Measurements from ENCODE around the gene SHISA6.

DNA sequence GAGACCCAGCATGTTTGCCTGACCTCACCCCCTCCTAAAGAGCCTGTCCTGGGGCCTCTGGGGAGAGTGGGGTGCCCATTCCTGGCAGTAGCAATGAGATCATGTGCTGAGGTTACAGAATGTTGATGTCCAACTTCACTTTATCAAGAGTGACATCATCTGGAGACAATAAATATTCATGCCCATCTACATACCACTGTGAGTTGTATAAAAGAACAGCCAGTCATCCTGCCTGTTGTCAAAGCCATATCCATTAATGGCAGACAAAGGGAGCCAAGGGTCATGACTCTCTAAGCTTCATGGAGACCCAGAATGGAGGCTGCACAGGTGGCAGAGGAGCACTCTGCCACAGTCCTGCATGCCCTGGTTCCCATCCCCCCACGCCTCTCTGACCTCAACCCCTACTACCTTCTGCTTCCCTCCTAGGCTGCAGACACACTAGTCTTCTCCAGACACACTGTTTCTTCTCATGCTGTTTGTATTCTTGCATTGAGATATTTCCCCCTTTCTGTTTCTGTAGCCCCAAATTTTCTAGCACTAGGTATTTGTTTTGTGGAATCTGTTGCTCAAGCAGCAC lies 27.1 kb downstream of the SHISA6 start:
- TF ChIP-seq, protein P1, sequence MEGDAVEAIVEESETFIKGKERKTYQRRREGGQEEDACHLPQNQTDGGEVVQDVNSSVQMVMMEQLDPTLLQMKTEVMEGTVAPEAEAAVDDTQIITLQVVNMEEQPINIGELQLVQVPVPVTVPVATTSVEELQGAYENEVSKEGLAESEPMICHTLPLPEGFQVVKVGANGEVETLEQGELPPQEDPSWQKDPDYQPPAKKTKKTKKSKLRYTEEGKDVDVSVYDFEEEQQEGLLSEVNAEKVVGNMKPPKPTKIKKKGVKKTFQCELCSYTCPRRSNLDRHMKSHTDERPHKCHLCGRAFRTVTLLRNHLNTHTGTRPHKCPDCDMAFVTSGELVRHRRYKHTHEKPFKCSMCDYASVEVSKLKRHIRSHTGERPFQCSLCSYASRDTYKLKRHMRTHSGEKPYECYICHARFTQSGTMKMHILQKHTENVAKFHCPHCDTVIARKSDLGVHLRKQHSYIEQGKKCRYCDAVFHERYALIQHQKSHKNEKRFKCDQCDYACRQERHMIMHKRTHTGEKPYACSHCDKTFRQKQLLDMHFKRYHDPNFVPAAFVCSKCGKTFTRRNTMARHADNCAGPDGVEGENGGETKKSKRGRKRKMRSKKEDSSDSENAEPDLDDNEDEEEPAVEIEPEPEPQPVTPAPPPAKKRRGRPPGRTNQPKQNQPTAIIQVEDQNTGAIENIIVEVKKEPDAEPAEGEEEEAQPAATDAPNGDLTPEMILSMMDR (IDR thresholded peaks at IDR 0.05), result no peak
- no peak for TF ChIP-seq POLR2A (IDR thresholded peaks at IDR 0.05)
